Measurements from ENCODE around the gene SLC6A11.

The SLC6A11 gene

DNA sequence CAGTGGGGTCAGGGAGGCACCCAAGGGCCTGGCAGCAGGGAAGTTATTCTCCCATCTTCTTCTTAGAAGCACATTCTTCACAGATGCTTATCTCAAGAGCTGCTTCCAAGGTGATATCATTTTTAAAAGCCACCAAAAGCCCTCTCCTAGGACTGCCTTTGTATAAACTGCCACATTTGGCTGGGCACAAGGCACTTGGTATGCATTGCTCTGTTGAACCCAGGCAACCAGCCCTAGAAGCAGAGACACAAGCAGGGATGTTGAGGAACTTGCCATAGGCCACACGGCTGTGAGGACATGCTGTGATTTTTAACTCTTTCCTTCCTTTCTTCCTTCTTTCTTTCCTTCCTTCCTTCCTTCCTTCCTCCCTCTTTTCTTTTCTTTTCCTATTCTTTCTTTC lies 169.2 kb downstream of the SLC6A11 start:
- no peak for DNase-seq

DNA sequence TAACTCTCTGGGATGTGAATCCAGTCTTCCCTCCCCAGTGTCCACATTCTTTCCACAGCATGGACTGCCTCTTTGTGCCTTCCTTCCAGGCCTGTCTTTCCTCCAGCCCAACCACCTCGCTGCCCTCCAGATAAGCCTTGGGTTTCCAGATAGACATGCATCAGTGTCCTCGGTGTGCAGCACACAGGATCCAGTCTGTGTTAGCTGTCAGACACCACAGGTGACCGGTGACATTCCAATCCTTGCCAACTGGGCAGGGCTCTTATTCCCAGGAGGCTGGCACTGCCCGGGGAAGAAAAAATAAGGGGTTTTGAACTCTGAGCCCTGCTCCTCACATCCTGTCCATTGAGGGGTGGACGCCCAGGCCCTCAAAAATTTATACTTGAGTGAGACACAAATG lies 170.6 kb downstream of the SLC6A11 start:
- no peak for DNase-seq

DNA sequence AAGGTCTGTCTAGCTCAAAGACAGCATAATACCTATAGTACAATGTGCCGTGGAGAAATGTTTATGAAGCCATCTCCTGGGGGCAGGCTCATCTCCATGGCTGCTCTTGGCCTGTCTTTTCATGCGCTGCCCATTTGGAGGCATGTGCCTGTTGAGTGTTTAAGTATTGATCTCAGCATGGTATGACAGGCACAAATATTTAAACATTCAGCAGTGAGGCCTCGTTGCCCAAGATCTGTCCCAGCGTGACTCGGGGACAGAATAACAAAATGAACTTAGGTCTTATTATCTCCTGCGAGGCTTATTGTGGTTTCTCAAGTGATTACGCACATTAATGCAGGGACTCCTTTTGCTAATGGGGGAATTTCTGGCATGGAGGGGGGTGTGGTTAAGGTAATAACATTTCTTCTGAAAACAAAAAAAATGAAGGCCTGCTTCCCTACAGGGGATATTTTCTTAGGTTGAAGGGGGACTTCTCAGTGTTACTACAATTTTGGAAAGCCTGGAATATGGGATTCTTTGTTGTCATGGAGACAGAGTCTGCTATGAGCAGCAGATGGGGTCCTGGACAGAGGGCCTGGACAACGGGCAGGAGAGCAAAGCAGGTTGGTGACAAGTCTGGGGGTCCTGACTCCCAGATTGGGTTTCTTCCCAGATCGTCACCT lies 172.1 kb downstream of the SLC6A11 start:
- no peak for DNase-seq

DNA sequence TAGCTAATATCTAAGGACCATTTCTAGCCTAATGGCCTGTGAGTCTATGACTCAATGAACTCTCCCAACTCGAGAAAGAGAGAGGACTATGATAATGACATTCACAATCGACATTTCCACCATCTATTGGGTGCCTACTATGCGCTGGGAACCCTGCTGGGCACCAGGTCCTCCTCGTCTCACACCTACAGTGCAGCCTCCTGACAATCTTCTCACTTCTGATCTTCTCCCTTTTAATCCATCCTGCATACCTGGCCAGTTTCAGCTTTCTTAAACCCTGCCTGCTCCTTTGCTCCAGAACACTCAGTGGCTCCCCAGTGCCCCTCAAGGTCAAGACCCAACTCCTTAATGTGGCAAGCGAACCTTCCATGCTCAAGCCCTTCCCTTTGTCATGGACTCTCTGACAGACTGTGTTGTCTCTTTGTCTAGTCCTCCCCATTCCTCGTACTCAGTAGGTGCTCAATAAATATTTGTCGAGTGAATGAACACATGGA lies 173.0 kb downstream of the SLC6A11 start:
- no peak for DNase-seq
